Measurements from ENCODE around the gene AFP. TPM values are rescaled to one million over a fixed set of nuclear protein-coding genes. Genes with fewer than 3 reads are reported as not detected.

The AFP gene
- polyA plus RNA-seq, 5 donors = 0.24 to 219 (median 1.2) TPM; not detected in 1

DNA sequence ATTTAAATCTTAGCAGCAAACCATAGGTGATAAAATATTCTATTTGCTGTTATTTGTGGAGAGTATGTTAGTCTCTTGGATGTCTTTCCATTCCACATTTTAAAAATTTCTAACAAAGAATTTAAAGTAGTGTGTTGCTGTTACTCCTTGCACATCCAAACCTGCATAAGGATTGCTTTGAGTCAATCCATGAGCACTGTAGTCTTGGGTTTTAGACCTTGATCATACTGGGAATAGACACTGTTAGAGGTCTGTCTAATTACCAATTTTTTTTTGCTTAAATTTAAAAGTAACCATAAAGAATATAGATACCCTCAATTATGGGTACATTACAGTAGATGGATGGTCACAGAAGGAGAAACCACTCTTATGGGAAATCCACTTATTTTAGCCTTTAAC, 1.5 kb downstream of the AFP start:
- no peak for DNase-seq

GRCh38 chr4:73438048-73438447, 2.0 kb downstream of the AFP start:
- no peak for DNase-seq

DNA sequence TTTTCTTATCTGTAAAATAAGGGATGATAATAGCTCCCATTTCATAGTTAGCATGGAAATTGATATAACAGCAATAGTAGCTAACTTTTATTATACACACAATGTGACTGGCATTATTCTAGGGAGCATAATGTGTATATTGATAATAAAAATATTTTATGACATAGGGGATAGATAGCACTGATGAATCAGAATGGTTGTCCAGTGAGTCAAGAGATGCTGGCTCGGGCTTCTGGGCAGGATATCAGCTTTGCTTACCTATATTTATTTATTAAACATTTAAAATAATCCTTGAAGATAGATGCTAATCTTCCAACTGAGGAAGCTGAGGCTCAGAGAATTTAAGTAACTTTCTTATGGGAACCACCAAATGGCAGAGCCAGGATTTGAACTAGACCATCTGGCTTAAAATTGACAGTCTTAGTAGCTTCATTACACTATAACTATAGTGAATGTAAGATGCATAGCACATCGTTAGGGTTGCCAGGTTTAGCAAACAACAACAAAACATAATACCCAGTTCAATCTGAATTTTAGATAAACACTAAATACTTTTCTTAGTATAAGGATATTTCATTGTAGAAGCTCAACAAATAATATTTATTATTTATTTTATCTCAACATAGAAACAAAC, 2.7 kb downstream of the AFP start:
- DNase-seq = no peak

DNA sequence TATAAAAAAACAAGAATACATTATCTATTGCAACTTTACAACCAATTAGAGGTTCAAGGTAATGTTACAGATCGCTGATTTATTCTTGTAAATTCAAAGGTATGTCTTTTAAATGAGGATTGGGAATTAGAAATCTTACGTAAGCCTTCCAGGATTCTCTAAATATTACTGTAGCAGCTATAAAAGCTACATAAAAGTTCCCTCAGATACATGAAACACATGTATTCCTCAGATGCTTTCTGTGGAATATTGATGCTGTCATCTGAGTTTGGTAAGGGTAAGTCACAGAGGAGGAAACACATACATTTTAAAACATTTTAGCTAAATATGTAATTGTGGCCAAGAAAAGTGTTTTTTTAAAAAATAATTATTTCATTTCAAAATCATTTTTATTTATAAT, 3.4 kb downstream of the AFP start:
- DNase-seq = no peak

GRCh38 chr4:73439991-73440390, 4.0 kb downstream of the AFP start:
- no peak for DNase-seq

- DNase-seq = no peak
These were observed 4.6 kb downstream of the AFP start for GRCh38 chr4:73440653-73441052.

DNA sequence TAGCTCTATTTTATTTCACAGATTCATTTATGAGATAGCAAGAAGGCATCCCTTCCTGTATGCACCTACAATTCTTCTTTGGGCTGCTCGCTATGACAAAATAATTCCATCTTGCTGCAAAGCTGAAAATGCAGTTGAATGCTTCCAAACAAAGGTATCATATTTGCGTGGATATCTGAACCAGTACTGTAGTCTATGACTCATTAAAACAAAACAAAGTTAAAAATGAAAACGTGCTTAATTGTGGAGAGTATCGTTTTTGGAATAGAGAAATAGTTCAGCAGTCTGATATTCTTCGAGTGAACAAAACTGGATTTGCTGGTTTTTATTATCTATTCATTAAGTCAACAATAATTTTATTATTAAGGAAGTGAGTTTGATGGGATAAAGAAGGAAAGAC, 6.3 kb downstream of the AFP start:
- no peak for DNase-seq

DNA sequence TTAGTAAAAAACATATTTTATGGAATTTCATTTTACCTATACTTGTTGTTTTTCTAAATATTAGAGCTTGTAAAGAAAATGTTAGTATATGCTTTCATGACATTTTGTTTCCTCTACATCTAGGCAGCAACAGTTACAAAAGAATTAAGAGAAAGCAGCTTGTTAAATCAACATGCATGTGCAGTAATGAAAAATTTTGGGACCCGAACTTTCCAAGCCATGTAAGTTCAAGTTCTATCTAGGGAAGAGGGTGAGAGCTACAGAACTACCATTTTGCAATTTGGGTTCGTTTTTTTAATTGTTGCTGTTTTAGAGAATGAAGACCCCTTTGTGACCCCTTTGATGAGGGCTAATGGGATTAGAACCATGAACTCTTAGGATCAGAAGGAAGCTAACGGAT, 7.2 kb downstream of the AFP start:
- DNase-seq = no peak

GRCh38 chr4:73445383-73446335, 9.6 kb downstream of the AFP start:
- no peak for DNase-seq

GRCh38 chr4:73446336-73446938, 10.4 kb downstream of the AFP start:
- peak in 1 of 2 donors; percentile 21 for DNase-seq

DNA sequence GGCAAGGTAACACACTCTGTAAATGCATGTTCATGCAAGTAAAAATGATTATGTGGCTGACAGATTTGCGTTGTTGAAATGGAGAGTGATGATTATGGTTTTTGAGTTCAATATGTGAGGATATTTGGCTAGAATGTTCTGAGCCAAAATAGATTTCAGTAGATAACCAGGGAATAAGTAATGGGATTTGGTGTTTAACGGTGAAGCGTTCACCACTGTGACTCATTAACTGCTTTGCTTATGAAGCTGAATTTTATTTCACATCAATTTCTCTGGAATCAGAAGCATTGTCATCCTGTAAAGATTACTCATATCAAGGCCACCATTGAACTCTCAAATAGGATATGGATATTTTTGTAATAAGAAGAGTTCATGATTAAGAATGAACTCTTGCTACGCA, 11.7 kb downstream of the AFP start:
- no peak for DNase-seq

GRCh38 chr4:73448448-73449203, 12.6 kb downstream of the AFP start:
- no peak for DNase-seq

DNA sequence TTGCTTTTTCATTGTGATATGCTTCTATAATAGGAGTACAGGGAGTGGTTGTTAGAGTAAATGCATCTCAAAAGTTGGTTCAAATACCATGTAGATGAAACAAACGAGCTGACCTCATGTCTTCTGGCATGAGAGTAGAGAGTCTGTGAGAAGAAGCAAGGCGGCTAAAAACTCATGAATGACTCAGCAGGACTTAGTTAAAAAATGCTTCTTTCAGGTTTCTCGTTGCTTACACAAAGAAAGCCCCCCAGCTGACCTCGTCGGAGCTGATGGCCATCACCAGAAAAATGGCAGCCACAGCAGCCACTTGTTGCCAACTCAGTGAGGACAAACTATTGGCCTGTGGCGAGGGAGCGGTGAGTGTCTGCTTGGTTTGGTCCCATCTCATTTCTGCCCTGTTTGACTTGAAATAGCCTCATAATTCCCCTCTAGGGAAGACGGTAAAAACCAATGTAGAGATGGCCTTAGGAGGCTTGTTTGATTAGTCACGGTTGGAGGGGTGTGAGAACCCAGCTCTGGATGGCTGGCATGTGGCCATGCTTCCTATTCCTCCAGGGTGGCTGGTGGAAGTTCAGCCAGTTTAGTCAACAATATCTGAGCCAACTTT, 14.5 kb downstream of the AFP start:
- no peak for DNase-seq

DNA sequence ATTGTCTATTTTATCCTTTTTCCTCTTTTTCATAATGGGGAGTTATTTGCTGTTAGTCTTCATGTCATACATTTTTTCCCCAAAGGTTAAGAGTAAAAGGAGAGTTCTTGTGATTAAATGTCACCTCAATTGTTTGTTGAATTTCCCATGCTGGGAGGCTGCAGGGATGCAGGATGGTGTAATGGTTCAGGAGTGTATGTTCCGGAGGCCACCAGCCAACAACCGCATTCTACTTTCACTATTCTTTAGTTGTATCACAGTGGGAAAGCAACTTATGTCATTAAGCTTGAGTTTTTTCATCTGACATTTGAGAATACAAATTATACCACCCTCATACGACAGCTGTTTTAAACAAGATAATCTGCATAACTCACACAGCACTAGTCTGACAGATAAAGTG, 15.4 kb downstream of the AFP start:
- no peak for DNase-seq

GRCh38 chr4:73451981-73452747, 16.1 kb downstream of the AFP start:
- DNase-seq = no peak

- DNase-seq = no peak
These were observed 17.1 kb downstream of the AFP start for GRCh38 chr4:73452953-73453700.

- no peak for DNase-seq
These were observed 17.6 kb downstream of the AFP start for GRCh38 chr4:73453701-73454005.

DNA sequence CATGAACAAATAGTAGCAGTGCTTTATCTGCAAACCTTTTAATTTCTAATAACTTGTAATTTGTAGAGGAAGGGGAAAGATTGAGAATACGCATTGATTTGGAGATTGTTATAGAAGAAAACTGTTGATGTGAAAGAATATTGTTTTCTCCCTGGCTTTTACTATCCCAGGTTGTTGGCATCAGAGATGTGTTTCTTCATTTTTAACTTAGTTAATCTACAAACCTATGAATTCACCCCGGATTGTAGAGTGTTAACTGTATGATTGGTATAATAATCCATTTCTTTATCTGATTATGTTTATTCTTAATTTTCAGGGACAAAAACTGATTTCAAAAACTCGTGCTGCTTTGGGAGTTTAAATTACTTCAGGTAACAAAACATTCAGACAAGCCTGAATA, 18.9 kb downstream of the AFP start:
- DNase-seq = no peak

- no peak for DNase-seq
These were observed 20.4 kb downstream of the AFP start for GRCh38 chr4:73456177-73457022.
